ENCODE data around the gene B3GNT3. TPM values are rescaled to one million over a fixed set of nuclear protein-coding genes. Genes with fewer than 3 reads are reported as not detected.

The B3GNT3 gene
- total and polyA plus RNA-seq, 9 of the 15 experiments (the other 6 are each of a cell fraction or from before 2014, with no cell fraction given) = 0.06 to 0.11 (median 0.07) TPM; not detected in 6

GRCh38 chr19:17753976-17754375 lies 41.0 kb upstream of the B3GNT3 start:
- Histone ChIP-seq H3K9me1 (ENCODE audit: control insufficient read depth, insufficient read depth, low read length) (no peaks in the 10 kb centered on the region), H3K36me3 (ENCODE audit: control insufficient read depth, insufficient read depth, low read length) (peaks cover 49% of the 10 kb centered on the region; the same call in 2 of the 3 replicates), H3K27me3 (ENCODE audit: control insufficient read depth in 2 of 2, insufficient read depth in 2 of 2, low read length in 2 of 2) (no peaks in the 10 kb centered on the region), H3K9ac (ENCODE audit: insufficient read depth in 1 of 2, low read depth in 2 of 2, low read length in 2 of 2) (no peak overlapping the region), H3K4me2 (ENCODE audit: insufficient read depth, low read length) (no peak overlapping the region), H3K9me3 (replicated peaks; ENCODE audit: control insufficient read depth, insufficient read depth, low read depth, low read length) (no peaks in the 10 kb centered on the region), H2AFZ (ENCODE audit: low read depth, low read length) (no peak overlapping the region), H3K4me1 (replicated peaks in 1 of 2; ENCODE audit: control insufficient read depth in 2 of 2, insufficient read depth in 2 of 2, low read length in 2 of 2) (peaks cover 12 to 32% of the 10 kb centered on the region in 2 experiments), H3K27ac (ENCODE audit: extremely low read depth, low read depth, low read length) (no peak overlapping the region), H3K4me3 (no peak overlapping the region), H3K79me2 (ENCODE audit: control insufficient read depth, insufficient read depth, low read length) (peaks cover 37% of the 10 kb centered on the region), H4K20me1 (replicated peaks; ENCODE audit: control insufficient read depth, insufficient read depth, low read length) (no peaks in the 10 kb centered on the region; the same call in 1 of the 2 replicates)
- in situ Hi-C loops (cut with MboI) (no loop called here), intact Hi-C loops (cut with micrococcal nuclease) (no loop called here)
- ChIA-PET POLR2A (interaction anchor here (0.6 to 1.7 kb wide), 3 partner anchors 12 to 16 kb away, joined by 3 to 9 read pairs (median 3); no protein-coding TSS in a partner anchor), CTCF (ENCODE audit: low intra/inter-chr PET ratio) (no interaction called here)
- BruUV-seq (replicated peaks) = no TSS peak
- no peak for ATAC-seq
- DNase-seq (ENCODE audit: extremely low read depth in 1 of 4, low spot score in 3 of 4) = no peak
- 82% methylated on average over 9 of the region's 9 CpGs for WGBS (ENCODE audit: insufficient coverage, low coverage, missing lambda C conversion rate)
- FAIRE-seq = no peak
- TF ChIP-seq PHB (CRISPR knock-in tag; IDR thresholded peaks at IDR 0.05) (no peak), MCM7 (IDR thresholded peaks at IDR 0.05) (no peak), NEUROD1 (IDR thresholded peaks at IDR 0.05; ENCODE audit: borderline replicate concordance, low read depth, low read length, partially characterized antibody) (no peak), ATF6 (CRISPR knock-in tag; IDR thresholded peaks at IDR 0.05) (no peak)

All from K562 (cell line).